NCI-H526 (cell line): Measurements from ENCODE around the gene BCHE.
A peak's percentile ranks its signal among the peaks of the same experiment; 100 is the strongest.

Experiments
- DNase-seq, 2 experiments: peaks; one replicate each; lab custom pipeline; 2025; lab: John Stamatoyannopoulos, UW

Gene BCHE

DNA sequence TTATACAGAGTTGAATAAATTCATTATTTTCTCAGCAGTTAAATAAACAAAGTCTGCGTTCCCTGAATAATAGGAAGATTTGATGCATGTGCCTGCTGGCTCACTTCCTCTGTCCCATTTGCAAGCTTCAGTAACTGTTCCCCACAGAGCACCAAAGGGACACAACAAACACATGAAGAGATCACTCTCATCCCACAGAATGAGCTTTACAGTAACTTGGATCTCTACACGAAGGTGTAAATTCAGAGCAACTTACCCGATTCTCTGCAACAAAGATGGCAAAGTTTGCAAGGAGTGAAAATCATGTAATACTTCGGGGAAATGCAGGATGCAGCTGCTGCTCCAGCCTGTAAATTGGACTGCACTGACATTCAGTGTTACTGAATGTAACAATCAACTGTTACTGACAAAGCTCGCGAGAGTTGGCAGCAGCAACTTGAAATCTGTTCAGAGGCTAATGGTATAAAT, at the start of gene BCHE:
BCHE (minus strand) TSS at position 366 of the 468 bp plus-strand sequence. CDS start 6,390 bp downstream, outside the sequence.
- no peak for DNase-seq

- DNase-seq = no peak
Measured at GRCh38 chr3:165885558-165886270, 48.5 kb upstream of the BCHE start.

- no peak for DNase-seq
Measured at GRCh38 chr3:165884518-165884917, 47.3 kb upstream of the BCHE start.

DNA sequence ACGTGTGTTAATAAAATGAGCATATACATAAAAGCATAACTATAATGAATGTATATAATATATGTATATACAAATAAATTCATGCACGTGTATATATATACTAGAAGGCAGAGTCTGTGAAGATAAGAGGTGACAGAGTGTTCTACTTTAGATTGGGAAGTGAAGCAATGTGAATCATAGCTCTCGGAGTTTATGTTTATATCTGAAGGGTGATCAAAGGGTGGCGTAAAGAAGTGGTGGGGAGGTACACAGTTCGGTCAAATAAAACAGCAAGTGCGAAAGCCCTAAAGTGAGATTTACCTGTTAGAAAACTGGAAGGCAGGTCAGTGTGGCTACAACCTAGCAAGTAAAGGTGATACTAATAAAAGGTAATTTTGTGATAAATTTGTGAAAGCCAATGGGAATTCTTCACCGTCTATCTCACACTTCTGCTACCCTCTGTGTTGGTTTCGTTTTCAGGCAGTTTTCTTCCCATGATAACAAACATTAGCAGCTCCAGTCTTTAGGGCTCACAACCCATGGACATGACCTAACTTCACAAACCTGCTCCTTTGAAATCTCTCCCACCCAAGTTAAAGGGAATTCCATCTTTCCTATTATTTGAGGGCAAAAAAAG, 46.7 kb upstream of the BCHE start:
- DNase-seq = no peak

DNA sequence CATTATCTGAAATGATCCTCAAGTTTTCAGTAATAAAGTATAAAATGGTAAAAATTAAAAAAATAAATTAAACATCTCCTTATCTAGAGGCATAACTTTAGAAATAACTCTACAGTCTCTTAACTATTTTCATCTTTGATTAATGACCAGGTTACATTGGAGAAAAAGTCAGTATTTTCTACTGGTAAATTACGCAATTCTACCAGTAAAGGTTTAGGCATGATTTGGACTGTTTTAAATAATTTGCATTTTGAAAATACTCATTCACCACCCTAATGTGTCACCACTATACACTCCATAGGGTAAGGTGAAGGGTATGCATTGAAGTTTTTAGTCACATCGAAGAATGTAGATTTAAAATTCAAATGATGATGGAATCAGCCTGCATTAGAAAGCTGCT, 45.9 kb upstream of the BCHE start:
- DNase-seq = no peak

GRCh38 chr3:165875644-165876043, 38.4 kb upstream of the BCHE start:
- DNase-seq = no peak

GRCh38 chr3:165874663-165875489, 37.7 kb upstream of the BCHE start:
- no peak for DNase-seq

DNA sequence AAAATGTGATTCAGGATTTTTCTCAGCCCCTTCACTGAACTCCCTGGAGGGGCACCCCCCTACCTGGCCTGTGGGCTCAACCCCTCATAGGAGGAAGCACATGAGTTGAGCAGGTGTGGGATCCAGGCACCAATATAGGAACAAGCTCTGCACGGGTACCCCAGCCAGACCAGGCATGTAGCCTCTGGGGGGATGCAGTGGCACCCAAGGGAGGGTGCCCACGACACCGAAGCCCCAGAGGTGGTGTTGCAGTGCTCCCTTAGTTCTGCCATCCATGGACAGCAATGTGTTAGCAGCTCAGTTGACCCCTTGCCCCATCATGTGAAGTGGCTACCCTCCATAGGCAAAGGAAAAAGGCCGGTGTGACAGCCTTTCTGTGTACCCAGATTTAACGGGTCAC, 30.9 kb upstream of the BCHE start:
- DNase-seq = no peak

DNA sequence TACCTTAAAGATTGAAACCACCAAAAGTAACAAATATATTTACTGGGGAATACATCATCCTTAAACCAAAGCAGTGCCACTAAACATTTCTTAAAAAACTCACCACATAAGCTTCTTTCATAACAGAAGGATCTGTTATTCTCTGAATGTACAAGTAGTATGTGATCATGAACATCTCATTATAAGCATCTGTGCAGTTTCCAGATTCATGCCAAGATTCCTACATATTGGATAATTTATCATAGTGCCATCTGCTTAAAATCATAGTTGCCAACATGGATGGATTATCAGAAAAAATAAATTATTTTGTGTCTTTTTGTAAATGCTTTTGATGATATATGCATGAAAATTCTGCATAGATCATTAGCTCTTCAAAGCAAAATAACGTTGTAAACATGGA, 21.8 kb upstream of the BCHE start:
- DNase-seq = no peak

GRCh38 chr3:165855581-165855980, 18.4 kb upstream of the BCHE start:
- no peak for DNase-seq

- DNase-seq = peak in 1 of 2 experiments; percentile 26
Measured at GRCh38 chr3:165854696-165855095, 17.5 kb upstream of the BCHE start.

- no peak for DNase-seq
Measured at GRCh38 chr3:165852711-165853110, 15.5 kb upstream of the BCHE start.

DNA sequence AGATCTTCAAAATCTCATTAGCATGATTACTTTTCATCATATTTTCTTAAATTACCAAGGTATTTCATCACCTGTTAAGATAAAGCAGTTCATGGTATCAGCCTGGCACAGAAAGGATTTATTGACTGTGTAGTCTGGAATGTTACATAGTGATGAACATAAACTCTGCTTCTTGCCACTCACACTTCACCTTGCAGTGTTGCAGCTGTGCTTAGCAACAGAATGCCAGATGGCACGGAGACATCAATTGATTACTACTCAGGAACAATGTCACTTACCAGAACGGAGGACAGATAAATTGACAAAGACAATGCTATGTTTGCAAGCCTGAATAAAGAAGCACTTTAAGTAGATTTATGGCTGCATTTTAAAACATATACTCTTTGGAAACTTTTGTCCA, 15.0 kb upstream of the BCHE start:
- no peak for DNase-seq

DNA sequence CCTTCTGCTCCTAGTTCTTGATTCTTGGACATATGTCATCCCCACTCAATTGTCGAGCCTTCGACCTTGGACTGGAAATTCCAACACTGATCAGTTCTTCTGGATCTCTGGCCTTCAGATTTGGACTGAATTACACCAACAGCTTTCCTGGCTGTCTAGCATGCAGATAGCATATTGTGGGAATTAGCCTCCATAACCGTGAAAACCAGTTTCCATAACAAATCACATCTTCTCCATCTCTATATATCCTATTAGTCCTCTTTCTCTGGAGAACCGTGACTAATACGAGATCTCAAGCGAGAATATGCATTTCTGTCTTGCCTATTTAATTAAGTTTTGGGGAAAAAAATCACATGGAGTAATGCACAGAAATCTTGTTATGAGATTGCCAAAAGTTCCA, 8.8 kb upstream of the BCHE start:
- DNase-seq = no peak

- DNase-seq = no peak
Measured at GRCh38 chr3:165839296-165840076, 2.3 kb upstream of the BCHE start.

DNA sequence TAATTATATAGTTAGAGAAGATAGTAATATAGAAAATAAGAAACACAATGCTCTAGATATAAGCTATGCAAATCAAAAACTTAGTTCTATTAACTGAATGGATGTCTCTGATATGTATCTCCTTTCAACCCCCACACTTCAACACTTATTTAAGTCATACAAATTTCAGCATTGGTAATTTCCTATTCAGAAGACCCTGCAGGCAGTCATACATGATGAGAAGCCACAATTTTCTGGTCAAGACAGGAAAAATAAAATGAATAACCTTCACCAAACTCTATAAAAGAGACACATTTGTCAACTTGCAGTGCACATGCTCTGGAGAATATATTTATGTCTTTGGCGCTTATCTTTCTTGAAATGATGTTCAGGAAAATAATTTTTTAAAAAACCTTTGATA, 578 bp upstream of the BCHE start:
- no peak for DNase-seq

DNA sequence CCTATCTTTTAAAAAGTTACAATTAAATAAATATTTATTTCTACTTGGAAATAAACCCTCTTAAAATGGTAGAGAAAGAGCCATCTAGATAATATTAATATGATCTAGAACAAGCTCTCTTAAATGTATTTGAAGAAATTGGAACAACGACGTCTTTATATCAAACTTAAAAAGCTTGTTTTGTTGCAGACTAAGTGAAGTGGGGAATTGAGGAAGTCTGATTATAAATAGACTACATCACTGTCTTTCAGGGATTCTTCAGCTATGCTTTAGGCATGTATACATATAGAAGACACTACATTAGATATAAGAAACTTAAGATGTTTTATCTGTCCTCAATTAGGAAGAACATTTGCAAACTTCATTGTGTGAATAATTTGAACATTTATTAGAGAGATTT, 1.8 kb downstream of the BCHE start:
- DNase-seq = no peak

DNA sequence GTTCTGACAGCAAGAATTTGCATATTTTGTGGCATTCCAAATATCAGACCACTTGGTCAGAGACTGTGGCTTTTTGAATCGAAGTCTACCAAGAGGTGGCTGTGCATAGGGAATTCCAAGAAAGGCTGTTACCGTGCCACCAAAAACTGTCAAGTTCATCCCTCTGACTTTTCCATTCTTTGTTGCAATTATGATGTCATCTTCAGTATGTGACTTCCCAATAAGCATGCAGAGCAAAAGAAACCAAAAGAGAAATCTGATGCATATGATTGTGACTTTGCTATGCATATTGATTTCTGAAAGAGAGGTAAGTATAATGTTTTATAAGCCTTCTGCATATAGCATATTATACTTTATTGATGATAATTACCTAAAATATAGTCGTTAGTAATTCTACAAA, 6.5 kb downstream of the BCHE start:
- no peak for DNase-seq

- DNase-seq = no peak
Measured at GRCh38 chr3:165827883-165828282, 9.3 kb downstream of the BCHE start.

- DNase-seq = no peak
Measured at GRCh38 chr3:165827233-165827632, 10.0 kb downstream of the BCHE start.

DNA sequence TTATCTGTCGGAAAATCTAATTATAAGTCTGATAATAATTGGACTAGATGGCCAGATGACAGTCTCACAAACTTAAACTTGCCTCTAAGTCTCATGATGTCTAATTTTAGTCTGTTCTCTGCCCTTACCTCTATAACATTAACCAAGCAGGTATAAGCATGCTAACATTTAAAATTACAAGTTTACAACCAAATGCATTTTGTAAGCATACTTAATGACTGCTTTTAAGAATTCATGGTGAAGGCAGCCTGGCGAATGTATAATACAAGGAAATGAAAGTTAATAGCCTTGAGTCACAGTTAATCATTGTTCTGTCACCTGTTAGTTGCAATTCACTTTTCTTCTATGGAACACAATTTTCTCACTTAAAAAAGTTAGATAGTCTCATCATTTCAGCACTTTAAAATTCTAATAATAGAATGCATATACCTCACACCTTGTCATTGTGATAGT, 16.5 kb downstream of the BCHE start:
- DNase-seq = no peak

DNA sequence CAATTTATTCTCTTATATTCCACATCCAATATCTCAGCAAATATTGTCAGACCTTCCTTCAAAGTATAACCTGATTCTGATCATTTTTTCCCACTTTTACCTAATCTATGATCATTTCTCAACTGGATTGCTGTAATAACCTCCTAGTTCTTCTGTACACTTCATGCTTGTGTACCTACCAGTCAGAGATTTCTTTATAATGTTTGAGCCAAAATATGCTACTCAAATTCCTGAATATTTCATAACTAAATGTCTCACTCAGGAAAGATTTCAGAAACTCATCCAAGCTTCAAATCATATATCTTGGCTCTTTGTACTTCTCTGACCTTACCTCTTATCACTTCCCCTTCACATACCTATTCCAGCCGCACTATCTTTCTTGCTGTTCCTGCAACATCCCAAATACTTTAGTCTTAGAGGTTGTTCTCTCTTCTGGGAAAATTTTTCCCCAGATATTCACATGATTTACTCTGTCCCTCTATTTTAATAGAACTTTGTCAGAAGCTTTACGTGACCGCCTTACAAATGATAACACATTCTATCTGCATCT, 20.0 kb downstream of the BCHE start:
- no peak for DNase-seq
